ENCODE results near the gene MACC1.

Gene MACC1

GRCh38 chr7:20223356-20223755, 6.2 kb upstream of the MACC1 start:
- DNase-seq (ENCODE audit: low read depth), result peak; percentile 61
- no peak overlapping the region for H3K4me3 ChIP-seq (ENCODE audit: low read length)
- TF ChIP-seq CTCF (conservative IDR thresholded peaks at IDR 0.05; ENCODE audit: low read length), result no peak

- H3K4me3 ChIP-seq (ENCODE audit: low read length), result no peak overlapping the region
- DNase-seq (ENCODE audit: low read depth), result no peak
- no peak for TF ChIP-seq CTCF (conservative IDR thresholded peaks at IDR 0.05; ENCODE audit: low read length)
These were observed 5.1 kb upstream of the MACC1 start for GRCh38 chr7:20222219-20222828.

- peak; percentile 99 for DNase-seq (ENCODE audit: low read depth)
- H3K4me3 ChIP-seq (ENCODE audit: low read length), result no peak overlapping the region
These were observed 3.9 kb upstream of the MACC1 start for GRCh38 chr7:20220921-20221547.

GRCh38 chr7:20220293-20220761, 3.1 kb upstream of the MACC1 start:
- no peak for TF ChIP-seq CTCF (conservative IDR thresholded peaks at IDR 0.05; ENCODE audit: low read length)
- DNase-seq (ENCODE audit: low read depth), result no peak
- no peak overlapping the region for H3K4me3 ChIP-seq (ENCODE audit: low read length)

More at GRCh38 chr7:20220921-20221547, 3.9 kb upstream of the MACC1 start:
- no peak for TF ChIP-seq CTCF (conservative IDR thresholded peaks at IDR 0.05; ENCODE audit: low read length)

GRCh38 chr7:20219446-20220292, 2.5 kb upstream of the MACC1 start:
- no peak overlapping the region for H3K4me3 ChIP-seq (ENCODE audit: low read length)
- DNase-seq (ENCODE audit: low read depth), result peak; percentile 67

GRCh38 chr7:20219062-20219445, 1.9 kb upstream of the MACC1 start:
- DNase-seq (ENCODE audit: low read depth), result no peak
- TF ChIP-seq CTCF (conservative IDR thresholded peaks at IDR 0.05; ENCODE audit: low read length), result no peak
- H3K4me3 ChIP-seq (ENCODE audit: low read length), result no peak overlapping the region

More at GRCh38 chr7:20219446-20220292, 2.5 kb upstream of the MACC1 start:
- TF ChIP-seq CTCF (conservative IDR thresholded peaks at IDR 0.05; ENCODE audit: low read length), result no peak
